Measurements from ENCODE around the gene ABLIM1.

The ABLIM1 gene

DNA sequence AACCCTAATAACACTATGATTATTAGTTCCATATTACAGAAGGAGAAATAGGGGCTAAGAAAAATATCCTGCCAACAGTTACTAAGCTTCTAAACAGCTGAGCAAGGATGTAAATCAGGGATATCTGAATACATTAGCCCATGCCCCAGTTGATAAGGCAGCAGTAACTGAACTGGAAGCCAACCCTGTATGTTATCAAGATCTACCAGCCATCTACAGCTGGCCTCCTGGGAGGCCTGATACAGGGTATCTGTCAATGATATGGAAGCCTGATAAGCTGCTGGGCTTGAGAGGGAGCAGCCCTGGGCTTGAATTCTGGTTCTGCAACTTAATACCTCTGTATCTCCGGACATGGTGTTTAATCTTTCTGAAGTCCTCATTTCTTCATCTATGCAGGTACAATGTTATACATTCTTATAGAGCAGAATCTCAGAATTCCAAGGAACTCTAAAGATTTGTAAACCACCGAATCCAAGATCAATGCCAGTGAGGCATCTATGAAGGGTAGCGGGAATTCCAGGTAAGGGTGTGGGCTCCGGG, 215.9 kb downstream of the ABLIM1 start:
- ChIA-PET POLR2A (no interaction called here), CTCF (interaction anchor here (0.6 kb wide), 1 partner anchor 44 kb away, joined by 3 read pairs; no protein-coding TSS in a partner anchor)
- no peak for DNase-seq (ENCODE audit: extremely low spot score)
- TF ChIP-seq ELF4 (IDR thresholded peaks at IDR 0.05) (no peak), SUZ12 (IDR thresholded peaks at IDR 0.05) (no peak), ZNF384 (IDR thresholded peaks at IDR 0.05) (no peak), BHLHE40 (IDR thresholded peaks at IDR 0.05; ENCODE audit: borderline replicate concordance) (no peak), CTBP1 (IDR thresholded peaks at IDR 0.05; ENCODE audit: borderline replicate concordance) (no peak), TARDBP (IDR thresholded peaks at IDR 0.05) (no peak), HDGF (IDR thresholded peaks at IDR 0.05; ENCODE audit: borderline replicate concordance) (no peak), ARNT (IDR thresholded peaks at IDR 0.05) (no peak), FOXA1 (IDR thresholded peaks at IDR 0.05) (no peak), L3MBTL2 (conservative IDR thresholded peaks at IDR 0.05) (no peak), FOXK2 (IDR thresholded peaks at IDR 0.05) (no peak)
- TF ChIP-seq, protein P1, sequence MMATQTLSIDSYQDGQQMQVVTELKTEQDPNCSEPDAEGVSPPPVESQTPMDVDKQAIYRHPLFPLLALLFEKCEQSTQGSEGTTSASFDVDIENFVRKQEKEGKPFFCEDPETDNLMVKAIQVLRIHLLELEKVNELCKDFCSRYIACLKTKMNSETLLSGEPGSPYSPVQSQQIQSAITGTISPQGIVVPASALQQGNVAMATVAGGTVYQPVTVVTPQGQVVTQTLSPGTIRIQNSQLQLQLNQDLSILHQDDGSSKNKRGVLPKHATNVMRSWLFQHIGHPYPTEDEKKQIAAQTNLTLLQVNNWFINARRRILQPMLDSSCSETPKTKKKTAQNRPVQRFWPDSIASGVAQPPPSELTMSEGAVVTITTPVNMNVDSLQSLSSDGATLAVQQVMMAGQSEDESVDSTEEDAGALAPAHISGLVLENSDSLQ (IDR thresholded peaks at IDR 0.05), result no peak

DNA sequence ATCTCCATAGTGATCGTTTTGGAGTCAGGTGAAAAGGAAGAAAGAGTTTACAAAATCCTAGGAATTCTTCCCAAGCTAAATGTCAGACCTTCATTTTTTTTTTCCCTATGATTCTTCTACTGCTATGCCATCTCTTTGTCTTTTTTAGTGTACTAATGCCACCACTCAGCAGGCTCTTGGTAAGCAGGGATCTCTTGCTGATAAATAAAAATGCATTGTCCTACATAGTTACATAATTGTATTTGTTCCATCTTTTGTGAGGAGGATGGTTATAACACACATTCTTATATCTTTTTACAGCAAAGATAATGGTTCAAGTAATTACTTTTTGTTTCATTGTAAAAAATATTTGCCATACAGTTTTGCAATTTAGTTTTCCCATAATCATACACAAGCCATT, 217.0 kb downstream of the ABLIM1 start:
- CTCF ChIA-PET, result no interaction called here
- TF ChIP-seq LEF1 (IDR thresholded peaks at IDR 0.05; ENCODE audit: borderline replicate concordance) (no peak), L3MBTL2 (conservative IDR thresholded peaks at IDR 0.05) (no peak), ARNT (IDR thresholded peaks at IDR 0.05) (no peak), HDGF (IDR thresholded peaks at IDR 0.05; ENCODE audit: borderline replicate concordance) (no peak), SP1 (IDR thresholded peaks at IDR 0.05) (no peak), BHLHE40 (IDR thresholded peaks at IDR 0.05; ENCODE audit: borderline replicate concordance) (no peak), ZNF384 (IDR thresholded peaks at IDR 0.05) (no peak), NFRKB (IDR thresholded peaks at IDR 0.05) (no peak), SUZ12 (IDR thresholded peaks at IDR 0.05) (no peak), ELF4 (IDR thresholded peaks at IDR 0.05) (no peak), FOXA1 (IDR thresholded peaks at IDR 0.05) (no peak), FOXM1 (IDR thresholded peaks at IDR 0.05; ENCODE audit: borderline replicate concordance) (no peak), TARDBP (IDR thresholded peaks at IDR 0.05) (no peak), CTBP1 (IDR thresholded peaks at IDR 0.05; ENCODE audit: borderline replicate concordance) (no peak), FOXK2 (IDR thresholded peaks at IDR 0.05) (no peak)
- TF ChIP-seq, protein P1 (IDR thresholded peaks at IDR 0.05), result no peak

DNA sequence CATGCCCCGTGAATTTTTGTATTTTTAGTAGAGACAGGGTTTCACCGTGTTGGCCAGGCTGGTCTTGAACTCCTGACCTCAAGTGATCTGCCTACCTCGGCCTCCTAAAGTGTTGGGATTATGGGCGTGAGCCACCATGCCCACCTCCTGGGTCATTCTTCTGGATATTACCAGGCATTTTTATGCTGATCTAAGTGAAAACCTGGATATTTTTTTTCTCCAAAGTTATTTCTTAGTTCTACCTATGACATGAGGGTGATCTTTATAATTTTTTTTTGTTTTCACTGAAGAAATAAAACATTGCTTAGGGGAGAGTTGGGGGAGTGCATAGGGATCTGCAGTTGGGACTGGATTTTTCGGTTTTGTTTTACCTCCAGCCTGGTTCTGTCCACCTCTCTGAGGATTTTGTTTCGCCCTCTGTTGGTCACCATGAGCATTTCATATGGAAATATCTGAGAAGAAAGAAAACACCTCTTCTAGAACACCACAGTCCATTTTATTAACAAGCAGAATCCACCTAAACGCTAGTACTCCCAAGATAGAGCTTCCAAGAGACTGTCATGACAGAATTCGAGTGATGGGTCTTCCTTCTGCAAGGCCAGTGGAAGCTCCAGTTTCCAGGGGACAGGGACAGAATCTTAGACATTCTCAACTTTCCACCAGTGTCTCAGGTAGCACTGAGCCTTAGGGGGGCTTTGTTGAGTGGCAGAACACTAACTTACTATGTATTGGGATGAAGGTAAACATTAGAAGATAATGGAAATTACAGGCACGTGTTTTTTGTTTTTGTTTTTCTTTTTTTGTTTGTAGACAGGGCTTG, 220.4 kb downstream of the ABLIM1 start:
- ChIA-PET CTCF (interaction anchor here (0.7 to 2.5 kb wide), 3 partner anchors 70 to 134 kb away, joined by 3 to 11 read pairs (median 3); no protein-coding TSS in a partner anchor), POLR2A (no interaction called here)
- DNase-seq (ENCODE audit: extremely low spot score), result peak; percentile 43
- TF ChIP-seq BHLHE40 (IDR thresholded peaks at IDR 0.05; ENCODE audit: borderline replicate concordance) (no peak), CTBP1 (IDR thresholded peaks at IDR 0.05; ENCODE audit: borderline replicate concordance) (no peak), ZNF384 (IDR thresholded peaks at IDR 0.05) (no peak), NFRKB (IDR thresholded peaks at IDR 0.05) (no peak), L3MBTL2 (conservative IDR thresholded peaks at IDR 0.05) (no peak), SP1 (IDR thresholded peaks at IDR 0.05) (no peak), ELF4 (IDR thresholded peaks at IDR 0.05) (no peak)

More for the DNA sequence above, 217.0 kb downstream of the ABLIM1 start:
- POLR2A ChIA-PET, result no interaction called here
- no peak for DNase-seq (ENCODE audit: extremely low spot score)

DNA sequence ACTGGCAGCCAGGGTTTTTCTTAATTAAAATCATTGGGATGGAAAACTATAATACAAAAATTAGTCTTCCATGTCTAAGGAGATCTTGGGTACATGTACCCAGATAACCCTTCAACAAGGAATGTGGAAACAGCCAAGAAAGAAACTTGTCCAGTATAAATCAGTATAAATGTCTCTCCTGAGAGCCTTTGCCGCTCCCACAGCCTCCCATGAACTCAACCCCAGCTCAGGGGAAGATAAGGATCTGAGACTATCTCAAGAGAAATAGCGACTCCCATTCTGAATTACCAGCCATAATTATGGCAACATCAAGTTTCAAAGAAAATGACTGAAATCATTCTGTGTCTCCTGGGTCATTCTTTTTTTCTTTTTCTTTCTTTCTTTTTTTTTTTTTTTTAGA, 221.1 kb downstream of the ABLIM1 start:
- ChIA-PET CTCF (interaction anchor here (2.5 kb wide), 1 partner anchor 133 kb away, joined by 11 read pairs; no protein-coding TSS in a partner anchor), POLR2A (no interaction called here)
- TF ChIP-seq HDGF (IDR thresholded peaks at IDR 0.05; ENCODE audit: borderline replicate concordance) (no peak), ZNF384 (IDR thresholded peaks at IDR 0.05) (no peak), ARNT (IDR thresholded peaks at IDR 0.05) (no peak), ELF4 (IDR thresholded peaks at IDR 0.05) (no peak), TARDBP (IDR thresholded peaks at IDR 0.05) (no peak), BHLHE40 (IDR thresholded peaks at IDR 0.05; ENCODE audit: borderline replicate concordance) (no peak), LEF1 (IDR thresholded peaks at IDR 0.05; ENCODE audit: borderline replicate concordance) (no peak), SUZ12 (IDR thresholded peaks at IDR 0.05) (no peak), FOXM1 (IDR thresholded peaks at IDR 0.05; ENCODE audit: borderline replicate concordance) (no peak)
- TF ChIP-seq, protein P1 (IDR thresholded peaks at IDR 0.05), result no peak

DNA sequence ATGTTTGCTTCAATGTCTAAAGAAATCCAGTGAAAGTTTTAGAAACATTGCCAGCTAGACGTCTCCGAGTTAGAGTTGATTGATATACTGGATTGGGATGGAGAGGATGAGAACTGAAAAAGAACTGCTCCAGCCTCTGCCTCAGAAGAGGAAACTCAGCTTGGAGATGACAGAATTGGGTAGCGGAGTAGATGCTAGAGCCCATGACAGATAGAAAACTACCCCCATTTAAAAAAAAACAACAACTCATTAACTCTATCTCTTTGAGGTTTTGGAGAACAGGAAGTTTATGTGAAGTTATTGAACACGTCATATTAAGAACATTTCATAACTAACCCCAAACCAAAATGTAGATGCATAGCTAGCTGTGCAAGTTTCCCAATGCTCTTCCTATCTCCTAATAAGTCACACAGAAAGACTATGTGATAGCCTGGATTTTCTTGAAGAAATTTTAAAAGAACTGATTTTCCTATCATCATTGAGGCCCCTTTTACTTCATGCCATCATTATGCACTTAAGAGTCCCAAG, 225.4 kb downstream of the ABLIM1 start:
- POLR2A ChIA-PET, result no interaction called here

More for the DNA sequence above, 221.1 kb downstream of the ABLIM1 start:
- no peak for DNase-seq (ENCODE audit: extremely low spot score)

More for the DNA sequence above, 225.4 kb downstream of the ABLIM1 start:
- CTCF ChIA-PET, result no interaction called here
- TF ChIP-seq FOXA1 (IDR thresholded peaks at IDR 0.05) (no peak), TARDBP (IDR thresholded peaks at IDR 0.05) (no peak), HDGF (IDR thresholded peaks at IDR 0.05; ENCODE audit: borderline replicate concordance) (no peak), ARNT (IDR thresholded peaks at IDR 0.05) (no peak), BHLHE40 (IDR thresholded peaks at IDR 0.05; ENCODE audit: borderline replicate concordance) (no peak), CTBP1 (IDR thresholded peaks at IDR 0.05; ENCODE audit: borderline replicate concordance) (no peak), NFRKB (IDR thresholded peaks at IDR 0.05) (no peak), ELF4 (IDR thresholded peaks at IDR 0.05) (no peak), FOXK2 (IDR thresholded peaks at IDR 0.05) (no peak), ZNF384 (IDR thresholded peaks at IDR 0.05) (no peak), SUZ12 (IDR thresholded peaks at IDR 0.05) (no peak), SP1 (IDR thresholded peaks at IDR 0.05) (no peak), LEF1 (IDR thresholded peaks at IDR 0.05; ENCODE audit: borderline replicate concordance) (no peak), L3MBTL2 (conservative IDR thresholded peaks at IDR 0.05) (no peak), FOXM1 (IDR thresholded peaks at IDR 0.05; ENCODE audit: borderline replicate concordance) (no peak)
- TF ChIP-seq, protein P1 (IDR thresholded peaks at IDR 0.05), result no peak
- DNase-seq (ENCODE audit: extremely low spot score), result no peak

Measured in HEK293T (cell line).